Measurements from ENCODE around the gene APOBEC3C.
"Not testable (repeated sequence)": the region's sequence is repeated elsewhere in the genome, so short reads cannot be mapped to it uniquely, and the experiment has no call there.

The APOBEC3C gene

GRCh38 chr22:39027717-39028116, 13.7 kb downstream of the APOBEC3C start:
- no peaks in the 10 kb centered on the region for H3K4me1 ChIP-seq (ENCODE audit: control insufficient read depth in 1 of 2, insufficient read depth in 1 of 2, low read depth in 1 of 2, low read length in 1 of 2)
- H3K27me3 ChIP-seq = no peaks in the 10 kb centered on the region
- H3K36me3 ChIP-seq = no peaks in the 10 kb centered on the region
- no peak overlapping the region for H3K4me3 ChIP-seq (ENCODE audit: low read depth in 1 of 2, low read length in 1 of 2)
- no peaks in the 10 kb centered on the region for H3K9me3 ChIP-seq
- TF ChIP-seq CTCF (IDR thresholded peaks at IDR 0.05) = no peak
- no peak overlapping the region for H3K27ac ChIP-seq

GRCh38 chr22:39028281-39028680, 14.2 kb downstream of the APOBEC3C start:
- H3K27me3 ChIP-seq = no peaks in the 10 kb centered on the region
- no peak overlapping the region for H3K4me3 ChIP-seq (ENCODE audit: low read depth in 1 of 2, low read length in 1 of 2)
- H3K36me3 ChIP-seq = no peaks in the 10 kb centered on the region
- no peak for TF ChIP-seq CTCF (IDR thresholded peaks at IDR 0.05)
- no peak overlapping the region for H3K27ac ChIP-seq
- H3K4me1 ChIP-seq (ENCODE audit: control insufficient read depth in 1 of 2, insufficient read depth in 1 of 2, low read depth in 1 of 2, low read length in 1 of 2) = no peaks in the 10 kb centered on the region
- H3K9me3 ChIP-seq = no peaks in the 10 kb centered on the region

- Histone ChIP-seq H3K4me1 (ENCODE audit: control insufficient read depth in 1 of 2, insufficient read depth in 1 of 2, low read depth in 1 of 2, low read length in 1 of 2) (no peaks in the 10 kb centered on the region), H3K27ac (no peak overlapping the region), H3K27me3 (no peaks in the 10 kb centered on the region), H3K9me3 (no peaks in the 10 kb centered on the region), H3K4me3 (ENCODE audit: low read depth in 1 of 2, low read length in 1 of 2) (no peak overlapping the region), H3K36me3 (no peaks in the 10 kb centered on the region)
- no peak for TF ChIP-seq CTCF (IDR thresholded peaks at IDR 0.05)
Observed at GRCh38 chr22:39029227-39029626, 15.2 kb downstream of the APOBEC3C start.

- H3K9me3 ChIP-seq = no peaks in the 10 kb centered on the region
- TF ChIP-seq CTCF (IDR thresholded peaks at IDR 0.05) = no peak
Observed at GRCh38 chr22:39030705-39031104, 16.6 kb downstream of the APOBEC3C start.

GRCh38 chr22:39031434-39032295, 17.6 kb downstream of the APOBEC3C start:
- H3K27ac ChIP-seq; H3K27me3 ChIP-seq; H3K4me3 ChIP-seq (ENCODE audit: low read depth in 1 of 2, low read length in 1 of 2); H3K4me1 ChIP-seq (ENCODE audit: control insufficient read depth in 1 of 2, insufficient read depth in 1 of 2, low read depth in 1 of 2, low read length in 1 of 2); H3K36me3 ChIP-seq; H3K9me3 ChIP-seq: not testable (repeated sequence)

More at GRCh38 chr22:39030705-39031104, 16.6 kb downstream of the APOBEC3C start:
- Histone ChIP-seq H3K27me3 (no peaks in the 10 kb centered on the region), H3K4me1 (ENCODE audit: control insufficient read depth in 1 of 2, insufficient read depth in 1 of 2, low read depth in 1 of 2, low read length in 1 of 2) (no peaks in the 10 kb centered on the region), H3K36me3 (no peaks in the 10 kb centered on the region), H3K4me3 (ENCODE audit: low read depth in 1 of 2, low read length in 1 of 2) (no peak overlapping the region), H3K27ac (no peak overlapping the region)

GRCh38 chr22:39037071-39037470, 23.0 kb downstream of the APOBEC3C start:
- H3K36me3 ChIP-seq; H3K27ac ChIP-seq; H3K9me3 ChIP-seq; H3K4me3 ChIP-seq (ENCODE audit: low read depth in 1 of 2, low read length in 1 of 2); H3K27me3 ChIP-seq; H3K4me1 ChIP-seq (ENCODE audit: control insufficient read depth in 1 of 2, insufficient read depth in 1 of 2, low read depth in 1 of 2, low read length in 1 of 2): not testable (repeated sequence)

Measured in neutrophil (primary cell).